DOHH2 (cell line): Measurements from ENCODE around the gene CDH4.

Experiments used
- H3F3A ChIP-seq: fragments of 200-600 bp; sonication (generic), shearing (Covaris generic); 2 replicates; pipeline ENCODE4 v1.6.0; 2016; ENCODE audit warnings: antibody characterized with exemption, mild to moderate bottlenecking; ENCODE audit not compliant: control insufficient read depth, insufficient read depth
- H3K27ac ChIP-seq: fragments of 200-600 bp; sonication (generic); 2 replicates; pipeline ENCODE4 v1.5.1; 2014; ENCODE audit warnings: low read depth, mild to moderate bottlenecking, low read length, moderate library complexity
- H3K27me3 ChIP-seq: fragments of 200-600 bp; sonication (generic); 2 replicates; pipeline ENCODE4 v1.6.1; 2014; ENCODE audit warnings: mild to moderate bottlenecking, low read length, mixed read lengths; ENCODE audit not compliant: control insufficient read depth
- H3K36me3 ChIP-seq: fragments of 200-600 bp; sonication (generic); 2 replicates; pipeline ENCODE4 v1.6.1; 2014; ENCODE audit warnings: mild to moderate bottlenecking, low read length, moderate library complexity, mixed read lengths; ENCODE audit not compliant: control insufficient read depth
- H3K4me1 ChIP-seq: fragments of 200-600 bp; sonication (generic); 2 replicates; pipeline ENCODE4 v1.6.1; 2014; ENCODE audit warnings: mild to moderate bottlenecking, low read length, mixed read lengths; ENCODE audit not compliant: control insufficient read depth
- H3K4me2 ChIP-seq: fragments of 200-600 bp; sonication (generic); 2 replicates; pipeline ENCODE4 v1.6.0; 2014; ENCODE audit warnings: mild to moderate bottlenecking, low read length, moderate library complexity
- H3K4me3 ChIP-seq: fragments of 200-600 bp; sonication (generic); 2 replicates; pipeline ENCODE4 v1.5.1; 2014; ENCODE audit warnings: mild to moderate bottlenecking, low read length, mixed read lengths
- H3K79me2 ChIP-seq: fragments of 200-600 bp; sonication (generic); 2 replicates; pipeline ENCODE4 v1.6.1; 2014; ENCODE audit warnings: mild to moderate bottlenecking, low read length, mixed read lengths; ENCODE audit not compliant: control insufficient read depth
- H3K9me2 ChIP-seq: fragments of 200-600 bp; sonication (generic); replicated peaks from 2 replicates; pipeline ENCODE4 v1.6.1; 2014; ENCODE audit warnings: mild to moderate bottlenecking, low read length, mixed read lengths; ENCODE audit not compliant: control insufficient read depth
- H3K9me3 ChIP-seq: fragments of 200-600 bp; sonication (generic); 2 replicates; pipeline ENCODE4 v1.6.1; 2014; ENCODE audit warnings: antibody characterized with exemption, low read length, mixed read lengths; ENCODE audit not compliant: control insufficient read depth, insufficient read depth
- H4K20me1 ChIP-seq: fragments of 200-600 bp; sonication (generic); 2 replicates; pipeline ENCODE4 v1.6.0; 2014; ENCODE audit warnings: low read depth, mild to moderate bottlenecking, antibody characterized with exemption, low read length, moderate library complexity; ENCODE audit not compliant: control insufficient read depth, insufficient read depth
- CTCF ChIP-seq: fragments of 200-600 bp; sonication (generic); IDR thresholded peaks from one replicate; pipeline ENCODE4 v1.5.1; 2014; ENCODE audit warnings: antibody characterized with exemption, mild to moderate bottlenecking, low read depth, low read length; ENCODE audit not compliant: poor library complexity, severe bottlenecking
- EZH2phosphoT487 ChIP-seq: fragments of 200-600 bp; sonication (generic); IDR thresholded peaks from 2 replicates; pipeline ENCODE4 v1.6.1; 2017; ENCODE audit warnings: borderline replicate concordance, mild to moderate bottlenecking, antibody characterized with exemption, low read length, moderate library complexity, mixed read lengths

Gene CDH4

GRCh38 chr20:61630391-61630650 lies 378.3 kb downstream of the CDH4 start:
- Histone ChIP-seq H3F3A (no peaks in the 10 kb centered on the region), H3K27me3 (no peaks in the 10 kb centered on the region), H3K4me2 (no peak overlapping the region)

GRCh38 chr20:61630816-61631215 lies 378.8 kb downstream of the CDH4 start:
- no peaks in the 10 kb centered on the region for H3K9me3 ChIP-seq
- H3K4me1 ChIP-seq: no peaks in the 10 kb centered on the region
- H3K27ac ChIP-seq: no peak overlapping the region
- no peak for TF ChIP-seq EZH2phosphoT487
- H3K36me3 ChIP-seq: no peaks in the 10 kb centered on the region
- no peaks in the 10 kb centered on the region for H4K20me1 ChIP-seq
- no peak overlapping the region for H3K4me2 ChIP-seq
- H3K27me3 ChIP-seq: no peaks in the 10 kb centered on the region
- no peaks in the 10 kb centered on the region for H3K9me2 ChIP-seq
- H3F3A ChIP-seq: no peaks in the 10 kb centered on the region
- no peaks in the 10 kb centered on the region for H3K79me2 ChIP-seq
- H3K4me3 ChIP-seq: no peak overlapping the region

More at GRCh38 chr20:61630391-61630650, 378.3 kb downstream of the CDH4 start:
- Histone ChIP-seq H3K4me1 (no peaks in the 10 kb centered on the region), H3K9me3 (no peaks in the 10 kb centered on the region), H3K27ac (no peak overlapping the region), H3K79me2 (no peaks in the 10 kb centered on the region), H3K36me3 (no peaks in the 10 kb centered on the region), H4K20me1 (no peaks in the 10 kb centered on the region), H3K9me2 (no peaks in the 10 kb centered on the region), H3K4me3 (no peak overlapping the region)
- TF ChIP-seq EZH2phosphoT487 (no peak), CTCF (no peak)

- H3K9me2 ChIP-seq: no peaks in the 10 kb centered on the region
- H3K27ac ChIP-seq: no peak overlapping the region
- no peaks in the 10 kb centered on the region for H4K20me1 ChIP-seq
- H3K4me1 ChIP-seq: no peaks in the 10 kb centered on the region
- no peak overlapping the region for H3K4me3 ChIP-seq
- no peaks in the 10 kb centered on the region for H3K27me3 ChIP-seq
- no peak overlapping the region for H3K4me2 ChIP-seq
- no peaks in the 10 kb centered on the region for H3K9me3 ChIP-seq
- H3F3A ChIP-seq: no peaks in the 10 kb centered on the region
- H3K36me3 ChIP-seq: no peaks in the 10 kb centered on the region
- H3K79me2 ChIP-seq: no peaks in the 10 kb centered on the region
- no peak for TF ChIP-seq CTCF
- TF ChIP-seq EZH2phosphoT487: no peak
Observed at GRCh38 chr20:61631751-61632150, 379.7 kb downstream of the CDH4 start.

- H3K27ac ChIP-seq: no peak overlapping the region
- H3K36me3 ChIP-seq: no peaks in the 10 kb centered on the region
- H3F3A ChIP-seq: no peaks in the 10 kb centered on the region
- H3K4me1 ChIP-seq: no peaks in the 10 kb centered on the region
- H3K4me3 ChIP-seq: no peak overlapping the region
- TF ChIP-seq CTCF (no peak), EZH2phosphoT487 (no peak)
- H3K79me2 ChIP-seq: no peaks in the 10 kb centered on the region
- no peak overlapping the region for H3K4me2 ChIP-seq
- no peaks in the 10 kb centered on the region for H4K20me1 ChIP-seq
- no peaks in the 10 kb centered on the region for H3K27me3 ChIP-seq
- no peaks in the 10 kb centered on the region for H3K9me2 ChIP-seq
- H3K9me3 ChIP-seq: no peaks in the 10 kb centered on the region
Observed at GRCh38 chr20:61633004-61633403, 380.9 kb downstream of the CDH4 start.
